Tongue (tissue), 2 donors: ENCODE data around the gene ATAD3C. TPM values are rescaled to one million over a fixed set of nuclear protein-coding genes. Genes with fewer than 3 reads are reported as not detected.
"Not testable (repeated sequence)": the region's sequence is repeated elsewhere in the genome, so short reads cannot be mapped to it uniquely, and the experiment has no call there.

Experiments
- DNase-seq: peaks from one replicate; pipeline ENCODE4 v3.0.0-alpha.2; 2015
- total RNA-seq: library from RNA; depleted of rRNA; stranded (reverse); fragments of >200 nt; gene quantifications from one replicate; pipeline ENCODE4 v1.2.3, GENCODE V29; 2014

The ATAD3C gene
- total RNA-seq, 1 donor from 2014 or later = 1.3 TPM

DNA sequence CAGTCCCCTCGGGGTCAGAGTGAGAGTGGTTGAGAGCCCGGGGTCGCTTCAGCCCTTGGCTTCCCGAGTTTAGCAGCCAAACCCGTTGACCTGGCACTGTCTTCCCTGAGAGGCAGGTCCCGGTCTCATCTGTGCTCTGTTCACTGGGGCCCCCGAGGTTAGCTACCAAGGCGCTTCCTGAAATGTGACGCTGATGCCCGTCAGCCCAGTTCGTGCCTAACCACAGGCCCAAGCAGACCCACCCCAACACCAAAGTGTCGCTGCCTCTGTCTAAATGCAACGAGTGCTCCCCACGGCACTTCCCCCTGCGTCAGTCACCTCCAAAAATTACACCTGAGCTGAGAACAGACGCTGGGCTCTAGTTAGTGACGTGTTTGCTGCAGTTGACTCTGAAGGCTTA lies 26.5 kb downstream of the ATAD3C start:
- not testable (repeated sequence) for DNase-seq

DNA sequence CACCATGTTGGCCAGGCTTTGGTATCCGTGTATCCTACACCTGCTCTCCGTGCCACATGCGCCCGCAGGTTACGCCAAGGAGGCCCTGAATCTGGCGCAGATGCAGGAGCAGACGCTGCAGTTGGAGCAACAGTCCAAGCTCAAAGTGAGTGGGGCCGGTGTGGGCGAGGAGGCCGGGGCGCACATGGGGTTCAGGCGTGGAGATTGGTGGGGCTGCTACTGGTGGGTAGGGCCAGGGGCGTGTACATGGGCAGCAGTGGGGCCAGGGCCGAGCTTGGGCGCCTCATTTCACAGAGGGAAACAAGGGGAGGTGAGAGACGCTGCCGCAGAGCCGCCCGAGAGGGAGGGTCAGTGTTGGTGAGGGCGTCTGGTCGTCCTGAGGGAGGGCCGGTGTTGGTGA lies 27.7 kb downstream of the ATAD3C start:
- no peak for DNase-seq

DNA sequence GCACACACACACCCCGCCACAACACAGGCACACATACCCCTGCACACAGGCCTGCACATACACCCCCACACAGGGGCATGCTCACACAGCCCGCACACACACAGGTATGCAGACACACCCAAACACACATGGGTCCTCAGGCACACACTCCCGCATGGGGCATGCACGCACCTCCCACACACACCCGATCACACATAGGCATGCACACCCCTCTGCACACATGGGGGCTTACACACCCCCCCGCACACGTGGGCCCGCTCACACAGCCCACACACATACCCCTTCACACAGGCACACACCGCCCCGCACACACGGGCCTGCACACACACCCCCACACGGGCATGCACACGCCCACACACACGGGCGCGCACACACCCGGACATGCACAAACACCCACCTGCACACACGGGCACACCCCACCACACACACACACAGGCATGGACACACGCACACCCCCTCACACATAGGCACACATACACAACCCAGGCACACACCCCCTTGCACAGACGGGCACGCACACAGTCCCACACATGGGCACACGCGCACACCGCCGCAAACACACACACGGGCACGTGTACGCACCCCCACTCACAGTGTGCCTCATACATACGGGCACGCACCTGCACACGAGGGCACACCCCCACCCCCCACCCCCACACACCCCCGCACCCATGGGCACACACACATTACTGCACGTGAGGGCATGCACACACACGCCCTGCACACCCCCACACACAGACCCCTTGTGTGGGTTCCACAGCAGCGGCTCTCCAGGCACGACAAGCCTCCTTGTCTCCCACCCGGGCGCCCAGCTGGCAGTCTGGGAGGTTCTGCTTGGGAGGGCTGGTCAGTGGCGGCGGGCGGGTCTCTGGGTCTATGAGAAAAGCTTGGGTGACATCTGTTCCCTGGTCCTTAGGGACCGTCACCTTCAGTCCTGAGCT lies 30.3 kb downstream of the ATAD3C start:
- no peak for DNase-seq

DNA sequence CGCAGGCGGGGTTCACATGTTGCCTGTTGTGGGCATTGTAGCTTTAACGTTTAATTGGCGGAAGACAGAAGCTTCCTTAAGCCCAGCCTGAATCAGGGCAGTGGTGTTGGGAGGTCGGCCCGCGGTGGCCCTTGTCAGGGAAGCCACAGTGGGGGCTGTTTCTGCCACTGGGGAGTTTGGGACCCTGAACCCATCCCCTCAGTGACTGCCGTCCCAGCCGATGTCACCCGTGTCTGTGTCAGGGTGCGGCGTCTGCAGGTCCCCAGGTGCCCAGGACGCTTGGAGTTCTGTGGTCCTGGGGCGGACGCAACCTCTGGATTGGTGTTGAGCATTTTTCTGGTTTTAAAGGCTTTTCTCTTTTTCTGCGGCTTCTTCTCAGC lies 31.0 kb downstream of the ATAD3C start:
- not testable (repeated sequence) for DNase-seq

DNA sequence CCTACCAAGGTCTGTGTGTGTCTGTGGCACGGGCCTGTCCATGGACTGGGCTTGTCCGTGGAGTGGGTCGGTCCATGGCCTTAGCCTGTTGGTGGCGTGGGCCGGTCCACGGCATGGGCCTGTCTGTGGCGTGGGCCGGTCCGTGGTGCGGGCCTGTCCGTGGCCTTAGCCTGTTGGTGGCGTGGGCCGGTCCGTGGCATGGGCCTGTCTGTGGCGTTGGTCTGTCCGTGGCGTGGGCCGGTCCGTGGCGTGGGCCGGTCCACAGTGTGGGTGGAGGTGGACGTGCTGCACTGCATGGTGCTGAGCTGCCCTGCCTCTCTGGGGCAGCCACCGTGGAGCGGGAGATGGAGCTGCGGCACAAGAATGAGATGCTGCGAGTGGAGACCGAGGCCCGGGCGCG lies 32.3 kb downstream of the ATAD3C start:
- DNase-seq = not testable (repeated sequence)

DNA sequence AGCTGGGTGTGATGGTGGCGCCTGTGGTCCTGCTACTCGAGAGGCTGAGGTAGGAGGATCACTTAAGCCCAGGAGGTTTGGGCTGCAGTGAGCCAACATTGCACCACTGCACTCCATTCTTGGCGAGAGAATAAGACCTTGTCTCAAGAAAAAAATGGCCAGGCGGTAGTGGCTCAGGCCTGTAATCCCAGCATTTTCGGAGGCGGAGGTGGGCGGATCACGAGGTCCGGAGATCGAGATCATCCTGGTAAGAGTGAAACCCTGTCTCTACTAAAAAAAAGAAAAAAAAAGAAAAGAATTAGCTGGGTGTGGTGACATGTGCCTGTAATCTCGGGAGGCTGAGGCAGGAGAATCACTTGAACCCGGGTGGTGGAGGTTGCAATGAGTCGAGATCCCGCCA lies 33.4 kb downstream of the ATAD3C start:
- no peak for DNase-seq

DNA sequence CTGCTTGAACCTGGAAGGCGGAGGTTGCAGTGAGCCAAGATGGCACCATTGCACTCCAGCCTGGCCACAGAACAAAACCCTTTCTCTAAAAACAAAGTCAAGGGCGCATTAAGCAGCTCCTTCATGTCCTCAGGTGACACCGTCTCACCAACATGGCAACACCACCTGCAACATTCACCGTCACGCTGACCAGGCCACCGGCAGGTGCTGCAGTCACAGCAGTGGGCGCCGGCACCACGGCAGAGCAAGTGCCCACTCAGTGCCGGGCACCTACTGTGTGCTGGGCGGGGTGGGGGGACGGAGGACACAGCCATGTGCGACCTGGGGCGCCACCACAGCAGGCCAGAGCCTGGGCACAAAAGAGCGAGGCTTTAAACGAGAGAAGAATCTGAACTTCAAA lies 34.2 kb downstream of the ATAD3C start:
- no peak for DNase-seq

DNA sequence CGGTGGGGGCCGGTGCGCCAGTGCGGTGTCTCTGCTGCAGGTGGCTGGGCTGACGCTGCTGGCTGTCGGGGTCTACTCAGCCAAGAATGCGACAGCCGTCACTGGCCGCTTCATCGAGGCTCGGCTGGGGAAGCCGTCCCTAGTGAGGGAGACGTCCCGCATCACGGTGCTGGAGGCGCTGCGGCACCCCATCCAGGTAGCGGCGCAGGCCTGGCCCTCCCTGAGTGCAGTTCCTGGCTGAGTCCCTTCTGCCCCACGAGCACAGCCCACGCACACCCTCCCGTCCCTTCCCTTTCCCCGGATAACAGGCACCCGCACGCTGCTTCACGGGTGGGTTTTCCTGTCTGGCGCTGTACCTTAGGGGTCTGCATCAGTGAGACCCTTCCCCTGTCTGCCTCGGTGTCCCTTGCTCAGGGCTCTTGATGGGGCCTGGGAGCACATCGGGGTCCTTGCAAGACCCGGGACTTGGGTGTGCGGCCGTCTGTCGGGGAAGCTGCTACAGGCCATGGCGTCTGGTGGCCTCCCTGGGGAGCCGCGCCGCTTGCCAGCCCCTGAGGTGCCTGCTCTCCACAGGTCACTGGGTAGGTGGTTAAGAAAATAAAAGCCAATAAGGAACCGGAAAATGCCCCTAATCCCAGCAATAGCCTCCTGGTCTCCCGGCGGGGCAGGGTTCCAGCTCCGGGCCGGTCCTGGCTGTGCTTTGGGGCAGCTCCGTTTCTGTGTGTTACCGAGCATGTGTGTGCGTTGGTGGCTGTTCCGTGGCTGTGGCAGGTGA lies 35.7 kb downstream of the ATAD3C start:
- DNase-seq = not testable (repeated sequence)

DNA sequence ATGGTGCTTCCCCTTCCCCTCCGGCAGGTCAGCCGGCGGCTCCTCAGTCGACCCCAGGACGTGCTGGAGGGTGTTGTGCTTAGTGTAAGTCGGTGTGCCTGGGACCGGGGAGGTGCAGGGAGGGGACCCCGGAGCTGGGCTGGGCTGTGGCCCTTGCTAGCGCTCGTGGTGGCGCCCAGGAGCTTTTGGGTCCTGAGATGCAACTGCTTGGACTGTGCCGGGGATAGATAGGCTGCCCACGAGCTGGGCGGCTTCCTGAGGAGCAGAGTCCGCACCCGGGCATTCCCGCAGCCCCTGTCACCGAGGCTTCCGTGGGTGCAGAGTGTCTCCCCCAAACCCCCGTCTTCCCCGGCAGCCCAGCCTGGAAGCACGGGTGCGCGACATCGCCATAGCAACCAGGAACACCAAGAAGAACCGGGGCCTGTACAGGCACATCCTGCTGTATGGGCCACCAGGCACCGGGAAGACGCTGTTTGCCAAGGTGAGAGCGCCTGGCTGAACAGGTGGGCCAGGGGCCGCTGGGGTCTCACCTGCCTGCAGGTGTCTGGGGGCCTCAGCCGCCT lies 36.3 kb downstream of the ATAD3C start:
- not testable (repeated sequence) for DNase-seq

DNA sequence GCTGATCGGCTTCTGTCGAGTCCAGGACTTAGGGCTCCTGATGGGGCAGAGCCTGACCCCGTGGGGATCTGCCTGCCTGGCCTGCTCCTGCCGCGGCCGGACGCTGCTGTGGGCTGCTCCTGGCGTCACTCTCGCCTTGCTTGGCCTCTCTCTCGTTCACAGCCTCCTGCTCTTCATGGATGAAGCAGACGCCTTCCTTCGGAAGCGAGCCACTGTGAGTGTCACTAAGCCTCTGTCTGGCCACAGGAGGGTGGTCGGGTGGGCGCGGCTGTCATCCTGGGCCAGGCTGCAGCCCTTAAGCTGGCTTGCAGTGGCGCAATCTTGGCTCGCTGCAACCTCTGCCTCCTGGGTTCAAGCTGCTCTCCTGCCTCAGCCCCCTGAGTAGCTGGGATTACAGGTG lies 38.2 kb downstream of the ATAD3C start:
- no peak for DNase-seq

DNA sequence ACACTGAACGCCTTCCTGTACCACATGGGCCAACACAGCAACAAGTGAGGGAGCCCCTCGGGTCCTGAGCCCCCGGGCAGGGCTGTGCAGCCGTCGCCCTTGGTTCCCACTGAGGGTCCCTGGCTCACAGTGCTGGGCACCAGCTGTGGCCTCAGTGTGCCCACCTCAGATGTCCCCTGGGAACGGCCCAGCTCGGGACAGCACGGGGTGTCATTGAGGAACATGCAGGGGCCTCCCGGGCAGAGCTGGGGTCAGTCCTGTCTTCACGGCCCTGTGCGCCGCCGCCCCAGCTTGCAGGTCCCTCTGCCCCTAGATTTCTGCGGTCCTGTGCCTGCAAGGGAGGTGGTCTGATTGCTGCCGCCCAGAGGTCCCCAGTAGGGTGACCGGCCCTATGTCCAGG lies 39.7 kb downstream of the ATAD3C start:
- DNase-seq = no peak

DNA sequence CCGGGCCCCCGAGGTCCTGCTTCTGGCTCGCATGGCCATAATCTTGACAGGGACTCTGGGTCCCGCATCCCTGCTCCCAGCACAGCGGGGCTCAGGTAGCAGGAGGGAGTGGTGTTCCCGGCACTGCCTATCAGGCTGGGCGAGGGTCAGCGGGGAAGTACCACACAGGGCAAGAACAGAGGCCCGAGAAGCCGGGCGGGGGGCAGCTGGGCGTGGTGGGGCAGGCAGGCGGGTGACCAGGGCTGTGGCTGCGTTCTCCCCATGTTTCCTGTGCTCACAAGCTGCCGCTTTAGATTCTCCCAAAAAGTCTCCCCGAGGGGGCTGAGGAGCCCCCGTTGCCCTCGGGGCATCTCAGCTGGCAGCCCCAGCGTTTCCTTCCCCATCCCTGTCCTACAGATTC lies 40.4 kb downstream of the ATAD3C start:
- DNase-seq = no peak

DNA sequence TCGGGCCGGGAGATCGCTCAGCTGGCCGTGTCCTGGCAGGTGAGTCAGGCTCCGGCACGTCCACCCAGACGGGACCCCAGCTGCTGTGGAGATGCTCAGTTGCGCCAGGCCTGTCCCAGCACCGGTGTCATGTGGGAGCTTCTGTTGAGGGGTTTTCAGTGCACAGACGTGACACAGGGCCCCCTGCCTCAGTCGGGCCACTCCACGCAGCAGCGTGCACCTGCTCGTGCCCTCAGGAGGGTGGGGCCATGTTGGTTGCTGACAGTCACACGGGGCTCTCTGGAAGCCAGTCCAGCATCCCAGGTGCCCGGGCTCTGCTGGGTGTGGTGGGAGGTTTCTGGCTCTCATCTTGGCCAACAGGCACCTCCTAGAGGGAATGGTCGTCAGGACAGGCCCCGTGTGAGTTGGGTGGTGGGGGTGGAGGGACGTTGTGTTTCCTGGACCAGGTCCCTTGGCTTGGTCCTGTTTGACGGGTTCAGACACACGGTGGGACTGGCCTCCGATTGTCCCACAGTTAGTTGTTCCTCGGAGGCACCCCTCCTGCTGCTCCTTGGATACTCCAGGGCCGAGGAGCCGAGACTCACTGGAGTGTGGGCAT lies 41.2 kb downstream of the ATAD3C start:
- no peak for DNase-seq

DNA sequence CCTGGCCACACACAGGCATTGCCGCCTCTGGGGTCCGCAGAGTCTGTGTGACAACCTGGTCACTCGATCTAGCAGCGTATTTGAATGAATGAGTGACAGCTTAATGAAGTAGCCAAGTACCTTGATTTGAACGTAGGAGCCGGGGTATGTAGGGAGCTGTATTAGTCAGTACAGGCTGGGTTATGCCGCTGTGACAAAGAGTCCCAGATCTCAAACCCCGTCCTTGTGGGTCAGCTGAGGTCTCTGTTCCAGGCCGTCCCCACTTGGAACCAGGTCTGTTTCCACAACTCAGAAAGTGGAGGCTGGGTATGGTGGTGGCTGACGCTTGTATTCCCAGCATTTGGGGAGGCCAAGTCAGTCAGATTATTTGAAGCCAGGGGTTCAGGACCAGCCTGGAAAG lies 42.1 kb downstream of the ATAD3C start:
- no peak for DNase-seq

DNA sequence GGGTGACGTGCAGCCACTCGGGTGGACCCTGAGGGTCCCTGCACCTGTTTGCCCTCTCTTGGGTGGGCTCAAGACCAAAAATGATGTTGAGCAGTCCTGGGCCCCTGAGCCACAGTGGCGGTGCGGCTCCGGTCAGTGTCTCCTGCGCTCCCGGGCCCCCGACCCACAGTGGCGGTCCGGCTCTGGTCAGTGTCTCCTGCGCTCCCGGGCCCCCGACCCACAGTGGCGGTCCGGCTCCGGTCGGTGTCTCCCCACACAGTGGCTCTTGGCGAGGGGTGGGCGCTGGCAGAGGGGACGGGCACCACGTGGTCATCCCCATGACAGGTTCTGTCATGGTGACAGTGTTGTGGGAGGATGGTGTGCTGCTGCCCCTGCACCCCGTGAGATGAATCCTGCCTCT lies 44.8 kb downstream of the ATAD3C start:
- not testable (repeated sequence) for DNase-seq

DNA sequence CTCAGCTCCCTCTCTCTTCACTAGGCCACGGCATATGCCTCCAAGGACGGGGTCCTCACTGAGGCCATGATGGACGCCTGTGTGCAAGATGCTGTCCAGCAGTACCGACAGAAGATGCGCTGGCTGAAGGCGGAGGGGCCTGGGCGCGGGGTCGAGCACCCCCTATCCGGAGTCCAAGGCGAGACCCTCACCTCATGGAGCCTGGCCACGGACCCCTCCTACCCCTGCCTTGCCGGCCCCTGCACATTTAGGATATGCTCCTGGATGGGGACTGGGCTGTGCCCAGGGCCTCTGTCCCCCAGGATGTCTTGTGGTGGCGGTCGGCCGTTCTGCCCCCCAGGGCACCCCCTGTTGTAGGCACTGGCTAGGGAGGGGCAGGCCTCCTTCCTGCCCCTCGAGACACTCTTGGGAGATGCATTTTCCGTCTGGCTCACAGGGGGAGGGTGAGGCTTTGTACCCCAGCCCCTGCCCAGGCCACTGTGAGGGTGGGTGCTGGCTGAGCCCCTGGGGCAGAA lies 46.0 kb downstream of the ATAD3C start:
- not testable (repeated sequence) for DNase-seq

DNA sequence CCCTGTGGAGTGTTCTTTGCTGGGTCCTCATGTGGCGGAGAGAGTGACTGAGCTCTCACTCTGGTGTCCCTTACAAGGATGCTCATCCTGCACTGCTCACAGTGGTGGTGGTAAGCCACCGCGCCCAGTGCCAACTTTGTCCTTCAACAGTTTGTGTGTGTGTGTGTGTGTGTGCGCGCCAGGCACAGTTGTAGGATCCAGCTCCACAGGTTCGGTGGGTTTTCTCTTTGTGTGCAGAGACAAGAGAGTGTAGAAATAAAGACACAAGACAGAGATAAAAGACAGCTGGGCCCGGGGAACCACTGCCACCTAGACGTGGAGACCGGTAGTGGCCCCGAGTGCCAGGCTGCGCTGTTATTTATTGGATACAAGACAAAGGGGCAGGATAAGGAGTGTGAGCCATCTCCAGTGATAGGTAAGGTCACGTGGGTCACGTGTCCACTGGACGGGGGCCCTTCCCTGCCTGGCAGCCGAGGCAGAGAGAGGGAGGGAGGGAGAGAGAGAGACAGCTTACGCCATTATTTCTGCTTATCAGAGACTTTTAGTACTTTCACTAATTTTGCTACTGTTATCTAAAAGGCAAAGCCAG lies 55.4 kb downstream of the ATAD3C start:
- peak; percentile 68 for DNase-seq

DNA sequence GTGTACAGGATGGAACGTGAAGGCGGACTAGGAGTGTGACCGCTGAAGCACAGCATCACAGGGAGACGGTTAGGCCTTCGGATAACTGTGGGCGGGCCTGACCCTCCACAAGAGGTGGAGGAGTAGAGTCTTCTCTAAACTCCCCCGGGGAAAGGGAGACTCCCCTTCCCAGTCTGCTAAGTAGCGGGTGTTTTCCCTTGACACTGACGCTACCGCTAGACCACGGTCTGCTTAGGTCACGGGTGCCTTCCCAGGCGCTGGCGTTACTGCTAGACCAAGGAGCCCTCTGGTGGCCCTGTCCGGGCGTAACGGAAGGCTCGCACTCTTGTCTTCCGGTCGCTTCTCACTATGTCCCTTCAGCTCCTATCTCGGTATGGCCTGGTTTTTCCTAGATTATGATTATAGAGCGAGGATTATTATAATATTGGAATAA lies 55.9 kb downstream of the ATAD3C start:
- peak; percentile 18 for DNase-seq

DNA sequence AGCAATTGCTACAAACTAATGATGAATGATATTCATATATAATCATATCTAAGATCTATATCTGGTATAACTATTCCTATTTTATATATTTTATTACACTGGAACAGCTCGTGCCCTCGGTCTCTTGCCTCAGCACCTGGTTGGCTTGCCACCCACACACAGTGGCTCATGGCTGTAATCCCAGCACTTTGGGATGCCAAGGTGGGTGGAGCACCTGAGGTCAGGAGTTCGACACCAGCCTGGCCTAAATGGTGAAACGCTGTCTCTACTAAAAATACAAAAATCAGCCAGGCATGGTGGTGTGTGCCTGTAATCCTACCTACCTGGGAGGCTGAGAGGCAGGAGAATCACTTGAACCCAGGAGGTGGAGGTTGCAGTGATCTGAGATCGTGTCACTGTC lies 56.3 kb downstream of the ATAD3C start:
- DNase-seq = not testable (repeated sequence)

DNA sequence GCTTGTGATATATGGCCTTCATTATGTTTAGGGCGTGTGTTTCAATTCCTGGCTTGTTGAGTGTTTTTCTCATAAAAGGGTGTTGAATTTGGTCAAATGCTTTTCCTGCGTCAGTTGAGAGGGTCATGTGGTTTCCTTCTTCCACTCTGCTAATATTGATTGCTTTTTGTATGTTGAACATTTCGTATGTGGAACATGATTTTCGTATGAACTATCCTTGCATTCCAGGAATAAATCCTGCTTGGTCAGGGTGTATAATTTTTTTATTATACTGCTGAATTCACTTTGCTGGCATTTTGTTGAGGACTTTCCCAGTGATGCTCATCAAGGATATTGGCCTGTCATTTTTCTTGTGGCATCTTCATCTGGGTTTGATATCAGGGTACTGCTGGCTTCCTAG lies 57.8 kb downstream of the ATAD3C start:
- no peak for DNase-seq

DNA sequence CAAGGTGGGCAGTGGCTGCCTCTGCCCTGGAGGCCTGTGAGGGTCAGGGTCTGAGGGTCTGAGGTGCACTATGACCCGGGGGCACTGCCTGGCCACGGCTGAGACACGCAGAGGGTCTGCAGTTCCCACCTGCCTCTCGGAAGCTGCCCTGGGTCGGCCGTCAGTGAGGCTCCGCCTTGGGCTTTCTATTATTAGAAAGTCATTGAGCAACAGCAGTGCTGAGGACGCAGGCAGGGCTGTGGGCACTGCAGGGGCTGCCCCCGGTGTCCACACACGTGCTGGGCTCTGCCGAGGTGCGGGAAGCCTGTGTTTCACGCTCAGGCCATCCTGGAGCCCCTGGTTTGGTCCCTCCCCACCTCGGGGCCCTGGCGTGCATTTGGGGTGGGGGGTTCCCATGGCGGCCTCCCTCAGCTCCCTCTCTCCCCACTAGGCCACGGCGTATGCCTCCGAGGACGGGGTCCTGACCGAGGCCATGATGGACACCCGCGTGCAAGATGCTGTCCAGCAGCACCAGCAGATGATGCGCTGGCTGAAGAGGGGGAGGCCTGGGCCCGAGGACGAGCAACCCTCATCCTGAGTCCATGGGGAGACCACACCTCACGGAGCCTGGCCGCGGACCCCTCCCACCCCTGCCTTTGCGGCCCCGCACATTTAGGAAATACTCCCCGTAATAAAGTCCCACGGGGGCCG lies 59.4 kb downstream of the ATAD3C start:
- not testable (repeated sequence) for DNase-seq
